Natural killer cell (primary cell): ENCODE results near the gene LRRC15. TPM values are rescaled to one million over a fixed set of nuclear protein-coding genes. Genes with fewer than 3 reads are reported as not detected.

ENCODE experiments used
- ATAC-seq, 3 donors: fragments of 150-1000 bp in 2 of 3; fragments of 200-7000 bp in 1 of 3; cut with Tn5 transposase; 1 replicate in 1 of 3; 2 replicates in 2 of 3; pipeline ENCODE4 v1.10.0; 2021; ENCODE audit warnings: mild to moderate bottlenecking in 2 of 3, moderate library complexity in 2 of 3
- DNase-seq, 2 donors: peaks; one replicate each; pipeline versions ENCODE4 v3.0.0 to v3.0.0-alpha.2; 2013 to 2021; ENCODE audit warnings: mixed read lengths in 1 of 2
- H3K27ac ChIP-seq: one replicate; pipeline ENCODE4 v1.5.1; 2013; ENCODE audit warnings: mild to moderate bottlenecking, low read length
- H3K27me3 ChIP-seq: one replicate; pipeline ENCODE4 v1.6.1; 2013; ENCODE audit warnings: low read length; ENCODE audit not compliant: control insufficient read depth, insufficient read depth
- H3K36me3 ChIP-seq: one replicate; pipeline ENCODE4 v1.6.1; 2013; ENCODE audit warnings: low read length; ENCODE audit not compliant: control insufficient read depth, insufficient read depth
- H3K4me1 ChIP-seq: one replicate; pipeline ENCODE4 v1.6.1; 2013; ENCODE audit warnings: low read length; ENCODE audit not compliant: control insufficient read depth, insufficient read depth
- H3K4me3 ChIP-seq: one replicate; pipeline ENCODE4 v1.5.1; 2013; ENCODE audit warnings: low read length
- H3K9me3 ChIP-seq: one replicate; pipeline ENCODE4 v1.6.1; 2013; ENCODE audit warnings: low read length; ENCODE audit not compliant: control insufficient read depth, insufficient read depth
- H3K27ac Mint-ChIP-seq, 2 donors: one replicate each; pipeline ENCODE4 v1.8.0; 2022; ENCODE audit warnings: mild to moderate bottlenecking in 2 of 2, mixed read lengths in 2 of 2, moderate library complexity in 1 of 2
- H3K27me3 Mint-ChIP-seq, 2 donors: one replicate each; pipeline ENCODE4 v1.8.0; 2022; ENCODE audit warnings: low read depth in 2 of 2, mixed read lengths in 2 of 2
- H3K36me3 Mint-ChIP-seq: one replicate; pipeline ENCODE4 v1.8.0; 2022; ENCODE audit warnings: mixed read lengths
- H3K4me1 Mint-ChIP-seq, 2 donors: one replicate each; pipeline ENCODE4 v1.8.0; 2022; ENCODE audit warnings: mixed read lengths in 2 of 2
- H3K4me3 Mint-ChIP-seq: one replicate; pipeline ENCODE4 v1.8.0; 2022; ENCODE audit warnings: mild to moderate bottlenecking, moderate library complexity, mixed read lengths
- H3K9me3 Mint-ChIP-seq, 2 donors: one replicate each; pipeline ENCODE4 v1.8.0; 2022; ENCODE audit warnings: mixed read lengths in 2 of 2
- CTCF ChIP-seq: fragments of 200-600 bp; IDR thresholded peaks from one replicate; pipeline ENCODE4 v1.8.0; 2022; ENCODE audit warnings: antibody characterized with exemption
- WGBS: methylation state at CpG from one replicate; pipeline ENCODE4 v1.1.7; 2013; ENCODE audit warnings: missing lambda C conversion rate; ENCODE audit not compliant: insufficient coverage; 5-methylcytosine and 5-hydroxymethylcytosine counted together
- intact Hi-C: fragments of 100-400 bp; cut with micrococcal nuclease; formaldehyde crosslinking; loops from one replicate; pipeline ENCODE4 v1.14.2; 2022
- total RNA-seq, 4 donors: library from RNA; stranded (reverse); fragments of 120-200 nt in 1 of 4; gene quantifications; one replicate each; pipeline versions ENCODE4 v1.2.3 to v1.2.4, GENCODE V29; 2013 to 2022

Gene LRRC15
- total RNA-seq, 3 donors from 2014 or later (not counting 1 experiment from before 2014, with no cell fraction given): not detected

- Mint-ChIP-seq H3K4me3 (no peak overlapping the region), H3K9me3 (no peaks in the 10 kb centered on the region), H3K36me3 (no peaks in the 10 kb centered on the region), H3K4me1 (no peaks in the 10 kb centered on the region), H3K27ac (no peak overlapping the region), H3K27me3 (no peaks in the 10 kb centered on the region)
- intact Hi-C loops: no loop called here
- no peaks in the 10 kb centered on the region for H3K4me1 ChIP-seq
- 90% methylated on average over 10 of the region's 10 CpGs for WGBS
- H3K27ac ChIP-seq: no peak overlapping the region
- H3K9me3 ChIP-seq: no peaks in the 10 kb centered on the region
- DNase-seq (no peak), ATAC-seq (peak in 2 of 3 donors; percentile 13 to 28)
- H3K36me3 ChIP-seq: no peaks in the 10 kb centered on the region
- H3K4me3 ChIP-seq: no peak overlapping the region
- TF ChIP-seq CTCF: no peak
- no peaks in the 10 kb centered on the region for H3K27me3 ChIP-seq
These were observed 16.8 kb downstream of the LRRC15 start for GRCh38 chr3:194352667-194353246.

GRCh38 chr3:194351952-194352536, 17.5 kb downstream of the LRRC15 start:
- ATAC-seq (peak in 1 of 3 donors; percentile 34), DNase-seq (no peak)
- H3K27me3 ChIP-seq: no peaks in the 10 kb centered on the region
- H3K36me3 Mint-ChIP-seq: no peaks in the 10 kb centered on the region
- no peak overlapping the region for H3K4me3 ChIP-seq
- no peak for TF ChIP-seq CTCF
- H3K9me3 ChIP-seq: no peaks in the 10 kb centered on the region
- H3K4me1 ChIP-seq: no peaks in the 10 kb centered on the region
- intact Hi-C loops: no loop called here
- no peak overlapping the region for H3K4me3 Mint-ChIP-seq
- H3K4me1 Mint-ChIP-seq: no peaks in the 10 kb centered on the region
- WGBS: 90% methylated on average over 14 of the region's 14 CpGs
- H3K27ac Mint-ChIP-seq: no peak overlapping the region
- H3K27ac ChIP-seq: no peak overlapping the region
- H3K36me3 ChIP-seq: no peaks in the 10 kb centered on the region
- no peaks in the 10 kb centered on the region for H3K9me3 Mint-ChIP-seq
- H3K27me3 Mint-ChIP-seq: no peaks in the 10 kb centered on the region

- no peak for TF ChIP-seq CTCF
- ATAC-seq (no peak), DNase-seq (no peak)
- no peaks in the 10 kb centered on the region for H3K27me3 Mint-ChIP-seq
- no peak within 1 kb of the TSS for H3K4me3 Mint-ChIP-seq
- intact Hi-C loops: no loop called here
- WGBS: 92% methylated on average over 24 of the region's 24 CpGs
- no peaks in the 10 kb centered on the region for H3K4me1 ChIP-seq
- H3K9me3 Mint-ChIP-seq: no peaks in the 10 kb centered on the region
- H3K4me1 Mint-ChIP-seq: no peaks in the 10 kb centered on the region
- no peaks in the 10 kb centered on the region for H3K36me3 ChIP-seq
- H3K36me3 Mint-ChIP-seq: no peaks in the 10 kb centered on the region
- H3K27ac ChIP-seq: no peak within 1 kb of the TSS
- no peak within 1 kb of the TSS for H3K27ac Mint-ChIP-seq
- no peaks in the 10 kb centered on the region for H3K27me3 ChIP-seq
- no peak within 1 kb of the TSS for H3K4me3 ChIP-seq
- no peaks in the 10 kb centered on the region for H3K9me3 ChIP-seq
These were observed 18.4 kb downstream of the LRRC15 start, which contains the start of gene CPN2 for GRCh38 chr3:194351080-194351672. Gene CPN2 (minus strand): TSS chr3:194351328. CDS start chr3:194342702, 8,626 bp downstream.
